H9 (cell line): Measurements from ENCODE around the gene MESD. TPM values are rescaled to one million over a fixed set of nuclear protein-coding genes. Genes with fewer than 3 reads are reported as not detected.

Experiments
- DNase-seq: peaks from one replicate; pipeline ENCODE4 v3.0.0-alpha.2; 2017
- H2AFZ ChIP-seq: one replicate; pipeline ENCODE4 v1.6.1; 2013; ENCODE audit warnings: mild to moderate bottlenecking, low read length, control low read depth, moderate library complexity
- H2AK5ac ChIP-seq: 2 replicates; pipeline ENCODE4 v1.6.1; 2013; ENCODE audit warnings: low read length, control low read depth, mixed read lengths; ENCODE audit not compliant: insufficient read length
- H2BK120ac ChIP-seq: one replicate; pipeline ENCODE4 v1.6.1; 2013; ENCODE audit warnings: low read depth, mild to moderate bottlenecking, low read length, control low read depth, inconsistent platforms; ENCODE audit not compliant: poor library complexity, severe bottlenecking
- H2BK12ac ChIP-seq: 2 replicates; pipeline ENCODE4 v1.6.1; 2013; ENCODE audit warnings: low read length, control low read depth, mixed read lengths, low read depth; ENCODE audit not compliant: insufficient read length
- H2BK15ac ChIP-seq: 2 replicates; pipeline ENCODE4 v1.6.1; 2013; ENCODE audit warnings: low read depth, low read length, control low read depth
- H2BK20ac ChIP-seq: one replicate; pipeline ENCODE4 v1.6.1; 2013; ENCODE audit warnings: low read depth, mild to moderate bottlenecking, low read length, control low read depth, inconsistent platforms; ENCODE audit not compliant: poor library complexity, severe bottlenecking
- H2BK5ac ChIP-seq: 2 replicates; pipeline ENCODE4 v1.6.1; 2013; ENCODE audit warnings: low read length, control low read depth, mixed read lengths; ENCODE audit not compliant: insufficient read length
- H3K14ac ChIP-seq: 2 replicates; pipeline ENCODE4 v1.6.1; 2013; ENCODE audit warnings: low read length, control low read depth; ENCODE audit not compliant: insufficient read depth
- H3K18ac ChIP-seq: 2 replicates; pipeline ENCODE4 v1.6.1; 2013; ENCODE audit warnings: low read depth, mild to moderate bottlenecking, mixed read lengths, low read length, control low read depth; ENCODE audit not compliant: insufficient read length
- H3K23ac ChIP-seq: 2 replicates; pipeline ENCODE4 v1.6.1; 2013; ENCODE audit warnings: low read length, control low read depth, mixed read lengths, low read depth; ENCODE audit not compliant: insufficient read length
- H3K23me2 ChIP-seq: 2 replicates; pipeline ENCODE4 v1.6.1; 2013; ENCODE audit warnings: low read depth, mild to moderate bottlenecking, mixed read lengths, low read length, control low read depth; ENCODE audit not compliant: insufficient read length, poor library complexity, severe bottlenecking
- H3K27ac ChIP-seq: 2 replicates; pipeline ENCODE4 v1.5.1; 2013; ENCODE audit warnings: low read length, control low read depth, mixed read lengths, low read depth; ENCODE audit not compliant: insufficient read length
- H3K27me3 ChIP-seq: 2 replicates; pipeline ENCODE4 v1.6.1; 2013; ENCODE audit warnings: low read length, control low read depth, inconsistent platforms; ENCODE audit not compliant: insufficient read depth
- H3K4ac ChIP-seq: 2 replicates; pipeline ENCODE4 v1.6.1; 2013; ENCODE audit warnings: low read depth, mild to moderate bottlenecking, control low read depth, inconsistent platforms, low read length, moderate library complexity
- H3K4me1 ChIP-seq: 2 replicates; pipeline ENCODE4 v1.6.1; 2013; ENCODE audit warnings: low read length, control low read depth, inconsistent platforms; ENCODE audit not compliant: insufficient read depth
- H3K4me2 ChIP-seq: 2 replicates; pipeline ENCODE4 v1.6.1; 2013; ENCODE audit warnings: low read length, control low read depth, mixed read lengths; ENCODE audit not compliant: insufficient read length, insufficient read depth
- H3K56ac ChIP-seq: 2 replicates; pipeline ENCODE4 v1.6.1; 2013; ENCODE audit warnings: low read depth, mild to moderate bottlenecking, mixed read lengths, low read length, control low read depth; ENCODE audit not compliant: insufficient read length
- H3K79me1 ChIP-seq: 2 replicates; pipeline ENCODE4 v1.6.1; 2013; ENCODE audit warnings: low read depth, mild to moderate bottlenecking, moderate library complexity, low read length, control low read depth, inconsistent platforms; ENCODE audit not compliant: insufficient read depth, poor library complexity, severe bottlenecking
- H3K79me2 ChIP-seq: 2 replicates; pipeline ENCODE4 v1.6.1; 2013; ENCODE audit warnings: low read length, control low read depth, inconsistent platforms; ENCODE audit not compliant: insufficient read depth
- H3K9ac ChIP-seq: 2 replicates; pipeline ENCODE4 v1.6.1; 2013; ENCODE audit warnings: low read length, control low read depth, mixed read lengths; ENCODE audit not compliant: insufficient read length; ENCODE audit errors: extremely low read depth
- H3K9me3 ChIP-seq: one replicate; pipeline ENCODE4 v1.6.1; 2013; ENCODE audit warnings: low read depth, low read length, inconsistent platforms; ENCODE audit not compliant: control insufficient read depth
- H3T11ph ChIP-seq: one replicate; pipeline ENCODE4 v1.6.1; 2013; ENCODE audit warnings: mild to moderate bottlenecking, low read length, control low read depth, inconsistent platforms
- H4K20me1 ChIP-seq: one replicate; pipeline ENCODE4 v1.6.1; 2013; ENCODE audit not compliant: control insufficient read depth, insufficient read length, insufficient read depth
- H4K5ac ChIP-seq: 2 replicates; pipeline ENCODE4 v1.6.1; 2013; ENCODE audit warnings: low read depth, mild to moderate bottlenecking, mixed read lengths, low read length, control low read depth; ENCODE audit not compliant: insufficient read length
- H4K8ac ChIP-seq: replicated peaks from 2 replicates; pipeline ENCODE4 v1.6.1; 2013; ENCODE audit warnings: low read length, control low read depth, mixed read lengths, low read depth; ENCODE audit not compliant: insufficient read length
- H4K91ac ChIP-seq: 2 replicates; pipeline ENCODE4 v1.6.1; 2013; ENCODE audit warnings: low read depth, mild to moderate bottlenecking, moderate library complexity, mixed read lengths, low read length, control low read depth; ENCODE audit not compliant: insufficient read length
- H3K27ac Mint-ChIP-seq, 3 experiments: 2 replicates in 2 of 3; 3 replicates in 1 of 3; pipeline ENCODE4 v1.8.0; 2020 to 2021; ENCODE audit warnings: mixed read lengths in 3 of 3, mild to moderate bottlenecking in 1 of 3, moderate library complexity in 1 of 3
- H3K27me3 Mint-ChIP-seq: 2 replicates; pipeline ENCODE4 v1.8.0; 2021; ENCODE audit warnings: low read depth, mild to moderate bottlenecking, moderate library complexity, mixed read lengths
- H3K36me3 Mint-ChIP-seq, 3 experiments: 2 replicates in 2 of 3; 3 replicates in 1 of 3; pipeline ENCODE4 v1.8.0; 2020 to 2021; ENCODE audit warnings: low read depth in 3 of 3, mixed read lengths in 3 of 3; ENCODE audit not compliant: insufficient read depth in 1 of 3
- H3K4me1 Mint-ChIP-seq, 2 experiments: 2 replicates each; pipeline ENCODE4 v1.8.0; 2020; ENCODE audit warnings: mixed read lengths in 2 of 2
- H3K4me3 Mint-ChIP-seq, 2 experiments: 2 replicates in 1 of 2; 3 replicates in 1 of 2; pipeline ENCODE4 v1.8.0; 2020 to 2021; ENCODE audit warnings: mild to moderate bottlenecking in 2 of 2, mixed read lengths in 2 of 2, moderate library complexity in 1 of 2
- H3K9me3 Mint-ChIP-seq, 2 experiments: 2 replicates in 1 of 2; 3 replicates in 1 of 2; pipeline ENCODE4 v1.8.0; 2020; ENCODE audit warnings: mild to moderate bottlenecking in 2 of 2, mixed read lengths in 2 of 2, moderate library complexity in 1 of 2
- CTCF ChIP-seq: fragments of 200-600 bp; sonication (generic); conservative IDR thresholded peaks from 3 replicates; pipeline ENCODE4 v1.8.0; 2021; ENCODE audit warnings: antibody characterized with exemption, mild to moderate bottlenecking
- WGBS: extraction: QIAGEN DNeasy Blood & Tissue Kit; methylation state at CpG from one replicate; pipeline ENCODE4 v1.1.7; 2013; ENCODE audit warnings: missing lambda C conversion rate, low lambda C conversion rate, mixed read lengths; ENCODE audit not compliant: insufficient read length; ENCODE audit errors: extremely low coverage; 5-methylcytosine and 5-hydroxymethylcytosine counted together
- total RNA-seq: library from RNA; stranded (reverse); gene quantifications from 2 replicates; pipeline ENCODE4 v1.2.1, GENCODE V29; 2021

The MESD gene
- total RNA-seq, 1 experiment from 2014 or later = 29.1 TPM

- WGBS = no CpG with 5 or more reads among the region's 4 CpGs
- Histone ChIP-seq H3K79me1 (no peaks in the 10 kb centered on the region), H3K23ac (no peak overlapping the region), H2BK120ac (no peak overlapping the region), H3K4ac (no peak overlapping the region), H3K4me1 (no peaks in the 10 kb centered on the region), H3K18ac (no peak overlapping the region), H3K9me3 (no peaks in the 10 kb centered on the region), H3K9ac (no peak overlapping the region), H3K79me2 (no peaks in the 10 kb centered on the region), H3K56ac (no peak overlapping the region), H4K5ac (no peak overlapping the region), H2BK5ac (no peak overlapping the region), H3K27ac (no peak overlapping the region), H2BK20ac (no peak overlapping the region), H2BK15ac (no peak overlapping the region), H3K4me2 (no peak overlapping the region), H4K20me1 (no peaks in the 10 kb centered on the region), H3K23me2 (no peaks in the 10 kb centered on the region), H4K91ac (no peak overlapping the region), H2AK5ac (no peak overlapping the region), H4K8ac (no peak overlapping the region), H3T11ph (no peak overlapping the region), H3K14ac (no peak overlapping the region), H2BK12ac (no peak overlapping the region), H3K27me3 (no peaks in the 10 kb centered on the region), H2AFZ (no peak overlapping the region)
- Mint-ChIP-seq H3K27ac (peak overlapping the region in 1 of 3 experiments; percentile 83; a peak in 1 of 7 replicates), H3K4me3 (no peak overlapping the region), H3K4me1 (peaks cover 7 to 9% of the 10 kb centered on the region in 2 experiments), H3K9me3 (peaks cover 6 to 14% of the 10 kb centered on the region in 2 experiments), H3K36me3 (peaks cover 0 to 13% (median 7%) of the 10 kb centered on the region in 3 experiments; a peak in 5 of 7 replicates), H3K27me3 (peaks cover 3% of the 10 kb centered on the region; the same call in 1 of the 2 replicates)
- DNase-seq = no peak
- no peak for TF ChIP-seq CTCF
Measured at GRCh38 chr15:81031203-81031602, 41.6 kb upstream of the MESD start.
